Keratinocyte (primary cell): ENCODE results near the gene PTGDR2.

Experiments used
- CTCF ChIP-seq, 3 experiments: IDR thresholded peaks in 1 of 3; conservative IDR thresholded peaks in 1 of 3; optimal IDR thresholded peaks in 1 of 3; 2 replicates in 2 of 3; 3 replicates in 1 of 3; pipeline versions ENCODE3 to v1.5.1; 2011; ENCODE audit warnings: low read length in 3 of 3, mild to moderate bottlenecking in 3 of 3, moderate library complexity in 2 of 3, control low read depth in 1 of 3, inconsistent platforms in 1 of 3; ENCODE audit not compliant: insufficient read depth in 2 of 3; ENCODE audit errors: extremely low read depth in 1 of 3
- EZH2 ChIP-seq: IDR thresholded peaks from one replicate; pipeline ENCODE4 v1.6.1; 2012; ENCODE audit warnings: inconsistent platforms, mild to moderate bottlenecking, low read length, moderate library complexity

- TF ChIP-seq CTCF (optimal IDR thresholded peaks at IDR 0.05 in 1 of 3, IDR thresholded peaks at IDR 0.05 in 1 of 3, conservative IDR thresholded peaks at IDR 0.05 in 1 of 3; ENCODE audit: extremely low read depth in 1 of 3, insufficient read depth in 2 of 3, low read length in 3 of 3) (no peak), EZH2 (no peak)
These were observed 52.3 kb downstream of the PTGDR2 start for GRCh38 chr11:60803273-60803936.
